PC-3 (cell line): ENCODE results near the gene CKAP2. TPM values are rescaled to one million over a fixed set of nuclear protein-coding genes. Genes with fewer than 3 reads are reported as not detected.

Experiments
- ATAC-seq: fragments of 200-7000 bp; cut with Tn5 transposase; 2 replicates; pipeline ENCODE4 v1.9.1; 2020; ENCODE audit warnings: mild to moderate bottlenecking, moderate library complexity
- BruUV-seq: library from RNA; stranded (reverse); fragments of 400-500 nt; replicated peaks from 2 replicates; lab custom pipeline; 2021; lab: Mats Ljungman, UMichigan
- CTCF ChIA-PET: fragments of 300-600 bp; sonication (Branson Sonifier 250); formaldehyde crosslinking; loops from one replicate; lab custom pipeline; 2022; ENCODE audit warnings: antibody characterized with exemption; lab: Charles Lee
- POLR2A ChIA-PET: fragments of 300-600 bp; sonication (Branson Sonifier 250); formaldehyde crosslinking; loops from one replicate; lab custom pipeline; 2022; ENCODE audit warnings: antibody characterized with exemption; ENCODE audit not compliant: unreplicated experiment; lab: Charles Lee
- DNase-seq: peaks from one replicate; pipeline ENCODE4 v3.0.0-alpha.2; 2015
- H2AFZ ChIP-seq: fragments of 300-600 bp; sonication (generic); 2 replicates; pipeline ENCODE4 v1.6.0; 2016; ENCODE audit warnings: antibody characterized with exemption, low read length
- H3F3A ChIP-seq: fragments of 300-600 bp; sonication (generic); one replicate; pipeline ENCODE4 v1.6.0; 2017; ENCODE audit warnings: antibody characterized with exemption, low read length, control low read depth, mild to moderate bottlenecking; ENCODE audit not compliant: unreplicated experiment
- H3K27ac ChIP-seq: fragments of 300-600 bp; sonication (generic); 2 replicates; pipeline ENCODE4 v1.5.1; 2016; ENCODE audit warnings: mild to moderate bottlenecking, low read length
- H3K27me3 ChIP-seq: fragments of 300-600 bp; sonication (generic); 2 replicates; pipeline ENCODE4 v1.6.1; 2016; ENCODE audit warnings: low read length, mixed read lengths
- H3K36me3 ChIP-seq: fragments of 300-600 bp; sonication (generic); 2 replicates; pipeline ENCODE4 v1.6.1; 2016; ENCODE audit warnings: low read depth, mixed run types, low read length, mixed read lengths
- H3K4me1 ChIP-seq: fragments of 300-600 bp; sonication (generic); 2 replicates; pipeline ENCODE4 v1.5.1; 2016; ENCODE audit warnings: low read length; ENCODE audit not compliant: insufficient read depth
- H3K4me2 ChIP-seq: fragments of 300-600 bp; sonication (generic); 2 replicates; pipeline ENCODE4 v1.6.0; 2016; ENCODE audit warnings: low read length
- H3K4me3 ChIP-seq: fragments of 300-600 bp; sonication (generic); 2 replicates; pipeline ENCODE4 v1.5.1; 2016; ENCODE audit warnings: mild to moderate bottlenecking, low read length, mixed read lengths
- H3K79me2 ChIP-seq: fragments of 300-600 bp; sonication (generic); 2 replicates; pipeline ENCODE4 v1.6.1; 2017; ENCODE audit warnings: low read length, mixed read lengths
- H3K9ac ChIP-seq: fragments of 300-600 bp; sonication (generic); 2 replicates; pipeline ENCODE4 v1.6.0; 2016; ENCODE audit warnings: mild to moderate bottlenecking, low read length
- H3K9me2 ChIP-seq: fragments of 300-600 bp; sonication (generic); replicated peaks from 2 replicates; pipeline ENCODE4 v1.6.1; 2016; ENCODE audit warnings: mixed run types, low read length, mixed read lengths
- H3K9me3 ChIP-seq: fragments of 300-600 bp; sonication (generic); 2 replicates; pipeline ENCODE4 v1.6.1; 2016; ENCODE audit warnings: low read length, mixed read lengths
- H4K20me1 ChIP-seq: fragments of 300-600 bp; sonication (generic); 2 replicates; pipeline ENCODE4 v1.6.1; 2016; ENCODE audit warnings: low read length, mixed read lengths
- EZH2 ChIP-seq: fragments of 300-600 bp; sonication (generic); IDR thresholded peaks from one replicate; pipeline ENCODE4 v1.6.1; 2017; ENCODE audit warnings: antibody characterized with exemption, mild to moderate bottlenecking, low read length; ENCODE audit not compliant: unreplicated experiment
- EZH2phosphoT487 ChIP-seq: fragments of 300-600 bp; sonication (generic); IDR thresholded peaks from 2 replicates; pipeline ENCODE4 v1.6.1; 2018; ENCODE audit warnings: mild to moderate bottlenecking, antibody characterized with exemption, low read length, borderline replicate concordance
- intact Hi-C: fragments of 100-400 bp; cut with micrococcal nuclease; formaldehyde crosslinking; loops from 2 replicates; pipeline ENCODE4 v1.9.0; 2023
- total RNA-seq: library from RNA; depleted of rRNA; stranded (reverse); fragments of >200 nt; gene quantifications from 2 replicates; pipeline ENCODE4 v1.2.3, GENCODE V29; 2014
- TF ChIP-seq, protein P1 (sequence below): fragments of 300-600 bp; sonication (generic); conservative IDR thresholded peaks from 2 replicates; pipeline ENCODE4 v1.5.1; 2017; ENCODE audit warnings: antibody characterized with exemption, low read depth, mild to moderate bottlenecking, low read length

CKAP2 gene
- total RNA-seq, 1 experiment from 2014 or later = 30.7 TPM

- Histone ChIP-seq H4K20me1 (no peaks in the 10 kb centered on the region), H3K27me3 (no peaks in the 10 kb centered on the region), H3K4me3 (no peak overlapping the region), H3K9ac (no peak overlapping the region), H3K79me2 (no peaks in the 10 kb centered on the region), H2AFZ (no peak overlapping the region), H3K27ac (no peak overlapping the region), H3F3A (no peaks in the 10 kb centered on the region), H3K4me1 (no peaks in the 10 kb centered on the region; the same call in 1 of the 2 replicates), H3K4me2 (no peak overlapping the region), H3K36me3 (peaks cover 5% of the 10 kb centered on the region; the same call in 1 of the 2 replicates), H3K9me3 (no peaks in the 10 kb centered on the region), H3K9me2 (no peaks in the 10 kb centered on the region)
- ChIA-PET POLR2A (no interaction called here), CTCF (interaction anchor here (0.6 to 1.4 kb wide), 2 partner anchors 21 to 23 kb away, joined by 3 to 5 read pairs; no protein-coding TSS in a partner anchor)
- ATAC-seq (peak; percentile 72), DNase-seq (peak; percentile 22)
- intact Hi-C loops = no loop called here
- TF ChIP-seq EZH2phosphoT487 = no peak
- TF ChIP-seq EZH2 = no peak
- BruUV-seq = no TSS peak
Observed at GRCh38 chr13:52428295-52428694, 27.0 kb upstream of the CKAP2 start.

DNA sequence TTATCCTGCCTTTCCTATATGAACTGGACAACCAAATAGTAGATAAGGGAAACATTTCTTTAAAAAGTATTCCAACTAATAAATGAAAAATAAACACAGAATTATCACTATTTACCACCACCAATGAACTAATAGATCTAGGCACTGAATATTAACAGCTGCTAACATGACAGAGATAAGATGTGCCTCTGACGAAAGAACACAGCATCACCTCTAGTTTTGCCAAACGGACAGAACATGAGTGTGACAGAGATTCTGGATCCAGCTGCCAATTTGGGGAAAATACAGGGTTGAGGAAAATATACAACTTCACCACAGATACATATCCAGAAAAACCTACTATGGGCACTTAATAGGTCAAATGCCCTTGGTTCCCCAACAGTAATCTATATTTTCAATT, 22.8 kb upstream of the CKAP2 start:
- H3K79me2 ChIP-seq = no peaks in the 10 kb centered on the region
- no peak overlapping the region for H3K4me2 ChIP-seq
- H3K4me1 ChIP-seq = no peaks in the 10 kb centered on the region; the same call in 1 of the 2 replicates
- ChIA-PET POLR2A (no interaction called here), CTCF (no interaction called here)
- H2AFZ ChIP-seq = no peak overlapping the region
- H3K9me3 ChIP-seq = no peaks in the 10 kb centered on the region
- H3K27me3 ChIP-seq = no peaks in the 10 kb centered on the region
- H3K9me2 ChIP-seq = no peaks in the 10 kb centered on the region
- H3K4me3 ChIP-seq = no peak overlapping the region
- ATAC-seq (no peak), DNase-seq (no peak)
- peaks cover 19% of the 10 kb centered on the region; the same call in 1 of the 2 replicates for H3K36me3 ChIP-seq
- intact Hi-C loops = no loop called here
- no peaks in the 10 kb centered on the region for H3F3A ChIP-seq
- BruUV-seq = no TSS peak
- H4K20me1 ChIP-seq = no peaks in the 10 kb centered on the region
- no peak overlapping the region for H3K27ac ChIP-seq
- TF ChIP-seq EZH2phosphoT487 (no peak), EZH2 (no peak)
- TF ChIP-seq, protein P1, sequence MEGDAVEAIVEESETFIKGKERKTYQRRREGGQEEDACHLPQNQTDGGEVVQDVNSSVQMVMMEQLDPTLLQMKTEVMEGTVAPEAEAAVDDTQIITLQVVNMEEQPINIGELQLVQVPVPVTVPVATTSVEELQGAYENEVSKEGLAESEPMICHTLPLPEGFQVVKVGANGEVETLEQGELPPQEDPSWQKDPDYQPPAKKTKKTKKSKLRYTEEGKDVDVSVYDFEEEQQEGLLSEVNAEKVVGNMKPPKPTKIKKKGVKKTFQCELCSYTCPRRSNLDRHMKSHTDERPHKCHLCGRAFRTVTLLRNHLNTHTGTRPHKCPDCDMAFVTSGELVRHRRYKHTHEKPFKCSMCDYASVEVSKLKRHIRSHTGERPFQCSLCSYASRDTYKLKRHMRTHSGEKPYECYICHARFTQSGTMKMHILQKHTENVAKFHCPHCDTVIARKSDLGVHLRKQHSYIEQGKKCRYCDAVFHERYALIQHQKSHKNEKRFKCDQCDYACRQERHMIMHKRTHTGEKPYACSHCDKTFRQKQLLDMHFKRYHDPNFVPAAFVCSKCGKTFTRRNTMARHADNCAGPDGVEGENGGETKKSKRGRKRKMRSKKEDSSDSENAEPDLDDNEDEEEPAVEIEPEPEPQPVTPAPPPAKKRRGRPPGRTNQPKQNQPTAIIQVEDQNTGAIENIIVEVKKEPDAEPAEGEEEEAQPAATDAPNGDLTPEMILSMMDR = no peak
- no peak overlapping the region for H3K9ac ChIP-seq

DNA sequence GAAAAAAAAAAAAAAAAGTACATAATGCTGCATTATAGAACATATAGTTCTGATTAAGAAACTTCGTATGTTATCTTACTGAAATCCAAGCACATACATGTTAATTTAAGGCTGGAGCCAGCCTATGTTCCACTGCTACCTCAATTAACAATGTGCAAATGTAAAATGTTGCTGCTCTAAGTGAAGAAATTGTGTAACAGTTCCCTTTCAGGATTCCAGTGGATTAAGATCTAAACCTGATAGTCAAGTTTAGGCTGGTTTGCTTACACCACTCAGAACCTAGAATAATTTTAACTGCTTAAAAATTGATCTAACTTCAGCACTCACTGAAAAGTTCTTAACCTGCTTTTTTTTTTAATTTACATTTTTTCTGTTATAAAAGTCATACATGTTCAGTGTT, 9.0 kb upstream of the CKAP2 start:
- DNase-seq = peak; percentile 4
- BruUV-seq = no TSS peak
- no peak overlapping the region for H3K4me3 ChIP-seq
- intact Hi-C loops = no loop called here
- H3K36me3 ChIP-seq = no peaks in the 10 kb centered on the region; the same call in 1 of the 2 replicates
- peaks cover 53% of the 10 kb centered on the region for H3K79me2 ChIP-seq
- H3K27me3 ChIP-seq = no peaks in the 10 kb centered on the region
- POLR2A ChIA-PET = no interaction called here
- CTCF ChIA-PET = no interaction called here
- no peak overlapping the region for H2AFZ ChIP-seq
- no peaks in the 10 kb centered on the region for H3K9me3 ChIP-seq
- peaks cover 5% of the 10 kb centered on the region; the same call in 1 of the 2 replicates for H3K4me1 ChIP-seq
- no peaks in the 10 kb centered on the region for H3K9me2 ChIP-seq
- no peaks in the 10 kb centered on the region for H3F3A ChIP-seq
- no peak overlapping the region for H3K27ac ChIP-seq
- no peak for ATAC-seq
- H3K9ac ChIP-seq = no peak overlapping the region
- H4K20me1 ChIP-seq = 0 out of 2 replicates have a peak, but pooled peaks cover 5% of the 10 kb centered on the region
- no peak overlapping the region for H3K4me2 ChIP-seq
- TF ChIP-seq, protein P1 = no peak
- no peak for TF ChIP-seq EZH2phosphoT487
- TF ChIP-seq EZH2 = no peak
